Endothelial cell of umbilical vein (primary cell): Measurements from ENCODE around the gene TBX22. TPM values are rescaled to one million over a fixed set of nuclear protein-coding genes. Genes with fewer than 3 reads are reported as not detected.

Source experiments
- BruUV-seq: library from RNA; stranded (reverse); fragments of 400-500 nt; replicated peaks from 2 replicates; lab custom pipeline; 2021; lab: Mats Ljungman, UMichigan
- CTCF ChIA-PET: fragments of 300-600, 350-600 bp; sonication (Branson Sonifier 250); formaldehyde crosslinking; loops from one replicate; lab custom pipeline; 2021; ENCODE audit warnings: antibody characterized with exemption, inconsistent platforms; lab: Charles Lee
- POLR2A ChIA-PET: fragments of 300-600, 350-600 bp; sonication (Branson Sonifier 250); formaldehyde crosslinking; loops from one replicate; lab custom pipeline; 2021; ENCODE audit warnings: antibody characterized with exemption, inconsistent platforms; lab: Charles Lee
- DNase-seq: peaks from one replicate; pipeline ENCODE4 v3.0.0-alpha.2; 2011; ENCODE audit warnings: low read depth, low spot score
- FAIRE-seq: peaks from 2 replicates; lab custom pipeline; 2011; peaks lifted over from hg19 to GRCh38; lab: Jason Lieb, UNC
- H2AFZ ChIP-seq: 2 replicates; pipeline ENCODE4 v1.6.0; 2012; ENCODE audit warnings: low read depth, low read length, control low read depth, inconsistent platforms
- H3K27ac ChIP-seq: 2 replicates; pipeline ENCODE4 v1.5.1; 2011; ENCODE audit warnings: low read depth, mild to moderate bottlenecking, control low read depth, low read length, moderate library complexity; ENCODE audit not compliant: insufficient read depth
- H3K27me3 ChIP-seq, 2 experiments: 2 replicates each; pipeline versions ENCODE4 v1.6.0 to v1.6.1; 2011; ENCODE audit warnings: low read length in 2 of 2, mixed read lengths in 1 of 2; ENCODE audit not compliant: control insufficient read depth in 2 of 2, insufficient read depth in 2 of 2
- H3K36me3 ChIP-seq, 2 experiments: 2 replicates in 1 of 2; 3 replicates in 1 of 2; pipeline ENCODE4 v1.5.1; 2011; ENCODE audit warnings: low read length in 2 of 2, mild to moderate bottlenecking in 1 of 2, moderate library complexity in 1 of 2; ENCODE audit not compliant: control insufficient read depth in 2 of 2, insufficient read depth in 2 of 2; ENCODE audit errors: extremely low read depth in 1 of 2
- H3K4me1 ChIP-seq: 3 replicates; pipeline ENCODE4 v1.5.1; 2011; ENCODE audit warnings: mild to moderate bottlenecking, low read length; ENCODE audit not compliant: control insufficient read depth, insufficient read depth; ENCODE audit errors: extremely low read depth
- H3K4me2 ChIP-seq: 2 replicates; pipeline ENCODE4 v1.6.1; 2011; ENCODE audit warnings: low read length, control low read depth, mixed read lengths; ENCODE audit not compliant: insufficient read depth
- H3K4me3 ChIP-seq, 3 experiments: fragments of 200-600 bp in 1 of 3; sonication (generic), shearing (Covaris generic) in 1 of 3; replicated peaks in 1 of 3; 2 replicates each; pipeline ENCODE4 v1.5.1; 2011 to 2016; ENCODE audit warnings: control low read depth in 3 of 3, low read length in 3 of 3, mild to moderate bottlenecking in 2 of 3, inconsistent platforms in 1 of 3, low read depth in 1 of 3, moderate library complexity in 1 of 3; ENCODE audit not compliant: insufficient read depth in 1 of 3
- H3K79me2 ChIP-seq: 2 replicates; pipeline ENCODE4 v1.6.0; 2012; ENCODE audit warnings: low read length, inconsistent platforms; ENCODE audit not compliant: control insufficient read depth, insufficient read depth
- H3K9ac ChIP-seq: replicated peaks from 2 replicates; pipeline ENCODE3; 2011; ENCODE audit warnings: low read length, control low read depth; ENCODE audit not compliant: insufficient read depth; ENCODE audit errors: extremely low read depth
- H3K9me1 ChIP-seq: replicated peaks from 3 replicates; pipeline ENCODE4 v1.6.0; 2011; ENCODE audit warnings: mild to moderate bottlenecking, low read length; ENCODE audit not compliant: control insufficient read depth, insufficient read depth; ENCODE audit errors: extremely low read depth
- H3K9me3 ChIP-seq: replicated peaks from 2 replicates; pipeline ENCODE4 v1.5.1; 2012; ENCODE audit warnings: low read length, inconsistent platforms; ENCODE audit not compliant: control insufficient read depth, insufficient read depth
- H4K20me1 ChIP-seq: replicated peaks from 2 replicates; pipeline ENCODE3; 2011; ENCODE audit warnings: mild to moderate bottlenecking, low read length; ENCODE audit not compliant: control insufficient read depth, insufficient read depth; ENCODE audit errors: extremely low read depth
- EZH2 ChIP-seq: IDR thresholded peaks from 2 replicates; pipeline ENCODE4 v1.6.1; 2012; ENCODE audit warnings: borderline replicate concordance, low read depth, mild to moderate bottlenecking, moderate library complexity, low read length, inconsistent platforms; ENCODE audit not compliant: severe bottlenecking
- FOS ChIP-seq: IDR thresholded peaks from 2 replicates; pipeline ENCODE4 v1.6.1; 2011; ENCODE audit warnings: mild to moderate bottlenecking, low read length, moderate library complexity, borderline replicate concordance; ENCODE audit not compliant: insufficient read depth
- GATA2 ChIP-seq: IDR thresholded peaks from 2 replicates; pipeline ENCODE4 v1.7.0; 2011; ENCODE audit warnings: low read depth, mild to moderate bottlenecking, moderate library complexity, mixed read lengths, low read length; ENCODE audit not compliant: insufficient read length, insufficient read depth
- JUN ChIP-seq: IDR thresholded peaks from 2 replicates; pipeline ENCODE4 v1.6.1; 2011; ENCODE audit warnings: borderline replicate concordance, low read depth; ENCODE audit not compliant: insufficient read length, insufficient read depth
- MYC ChIP-seq: IDR thresholded peaks from one replicate; pipeline ENCODE4 v1.6.1; 2011; ENCODE audit warnings: mild to moderate bottlenecking, low read depth, low read length
- POLR2A ChIP-seq: IDR thresholded peaks from 2 replicates; pipeline ENCODE4 v1.6.1; 2012; ENCODE audit warnings: low read depth, mild to moderate bottlenecking, control low read depth, low read length
- POLR2AphosphoS5 ChIP-seq: IDR thresholded peaks from 2 replicates; pipeline ENCODE4 v1.6.1; 2012; ENCODE audit warnings: low read depth, mild to moderate bottlenecking, control low read depth, low read length, moderate library complexity; ENCODE audit not compliant: insufficient read depth
- dilution Hi-C: fragments of 300-500 bp; cut with MboI; formaldehyde crosslinking; loops from one replicate; pipeline ENCODE4 v1.15.0; 2019; ENCODE audit warnings: low sequenced_read_pairs; ENCODE audit not compliant: extremely low pct_ligation_motif_present
- intact Hi-C: fragments of 100-400 bp; cut with micrococcal nuclease; formaldehyde crosslinking; loops from one replicate; pipeline ENCODE4 v1.10.0; 2022
- polyA plus RNA-seq, 4 experiments: library from polyadenylated mRNA; depleted of rRNA in 3 of 4; stranded (reverse) in 3 of 4; unstranded in 1 of 4; fragments of >200 nt; gene quantifications; 2 replicates each; pipeline versions ENCODE4 v1.2.1 to v1.2.3, GENCODE V29; 2011 to 2012; ENCODE audit warnings: missing spikeins in 1 of 4
- total RNA-seq: library from RNA; stranded (reverse); gene quantifications from 2 replicates; pipeline ENCODE4 v1.2.3, GENCODE V29; 2021
- TF ChIP-seq, protein P1 (sequence below): IDR thresholded peaks from 2 replicates; pipeline ENCODE4 v1.6.1; 2011; ENCODE audit not compliant: insufficient read depth, insufficient read length
- TF ChIP-seq, protein P2 (sequence below), 2 donors: IDR thresholded peaks; 1 replicate in 1 of 2; 2 replicates in 1 of 2; pipeline ENCODE4 v1.5.1; 2011; ENCODE audit warnings: low read length in 2 of 2, mild to moderate bottlenecking in 2 of 2, moderate library complexity in 2 of 2, control low read depth in 1 of 2, inconsistent platforms in 1 of 2, low read depth in 1 of 2; ENCODE audit not compliant: insufficient read depth in 1 of 2; ENCODE audit errors: extremely low read depth in 1 of 2

Gene TBX22
- total and polyA plus RNA-seq, 2 donors (not counting 3 experiments of a cell fraction or from before 2014, with no cell fraction given) = not detected

DNA sequence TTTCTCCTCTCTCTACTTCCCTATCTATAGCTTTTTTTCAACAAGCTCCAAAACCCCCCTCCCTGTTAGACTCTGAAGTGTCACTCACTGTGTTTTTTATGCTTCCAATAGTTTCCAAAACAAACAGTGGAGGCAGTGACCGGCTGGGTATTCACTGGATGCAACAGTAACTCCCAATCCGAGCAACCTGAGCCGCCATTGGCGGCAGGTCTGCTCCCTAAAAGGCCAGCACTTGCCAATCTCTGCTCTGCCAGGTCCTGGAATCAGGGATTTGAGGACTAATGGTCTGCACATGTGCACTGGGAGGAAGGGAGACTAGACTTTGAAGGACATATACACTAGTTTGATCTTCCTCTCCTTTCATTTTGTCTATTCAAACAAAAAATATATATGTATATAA is 7.1 kb downstream of the TBX22 start:
- Histone ChIP-seq H3K4me2 (no peak overlapping the region), H3K9me3 (no peaks in the 10 kb centered on the region), H3K27ac (no peak overlapping the region), H3K27me3 (no peaks in the 10 kb centered on the region), H3K9ac (no peak overlapping the region), H3K79me2 (no peaks in the 10 kb centered on the region), H3K4me3 (no peak overlapping the region), H2AFZ (no peak overlapping the region), H3K9me1 (no peaks in the 10 kb centered on the region), H3K36me3 (no peaks in the 10 kb centered on the region), H3K4me1 (no peaks in the 10 kb centered on the region), H4K20me1 (no peaks in the 10 kb centered on the region)
- DNase-seq = no peak
- dilution Hi-C loops (no loop called here), intact Hi-C loops (no loop called here)
- FAIRE-seq = no peak
- CTCF ChIA-PET = no interaction called here
- POLR2A ChIA-PET = no interaction called here
- TF ChIP-seq, protein P1, sequence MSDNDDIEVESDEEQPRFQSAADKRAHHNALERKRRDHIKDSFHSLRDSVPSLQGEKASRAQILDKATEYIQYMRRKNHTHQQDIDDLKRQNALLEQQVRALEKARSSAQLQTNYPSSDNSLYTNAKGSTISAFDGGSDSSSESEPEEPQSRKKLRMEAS = no peak
- TF ChIP-seq POLR2A (no peak), FOS (no peak), POLR2AphosphoS5 (no peak), GATA2 (no peak), MYC (no peak), JUN (no peak), EZH2 (no peak)
- TF ChIP-seq, protein P2, sequence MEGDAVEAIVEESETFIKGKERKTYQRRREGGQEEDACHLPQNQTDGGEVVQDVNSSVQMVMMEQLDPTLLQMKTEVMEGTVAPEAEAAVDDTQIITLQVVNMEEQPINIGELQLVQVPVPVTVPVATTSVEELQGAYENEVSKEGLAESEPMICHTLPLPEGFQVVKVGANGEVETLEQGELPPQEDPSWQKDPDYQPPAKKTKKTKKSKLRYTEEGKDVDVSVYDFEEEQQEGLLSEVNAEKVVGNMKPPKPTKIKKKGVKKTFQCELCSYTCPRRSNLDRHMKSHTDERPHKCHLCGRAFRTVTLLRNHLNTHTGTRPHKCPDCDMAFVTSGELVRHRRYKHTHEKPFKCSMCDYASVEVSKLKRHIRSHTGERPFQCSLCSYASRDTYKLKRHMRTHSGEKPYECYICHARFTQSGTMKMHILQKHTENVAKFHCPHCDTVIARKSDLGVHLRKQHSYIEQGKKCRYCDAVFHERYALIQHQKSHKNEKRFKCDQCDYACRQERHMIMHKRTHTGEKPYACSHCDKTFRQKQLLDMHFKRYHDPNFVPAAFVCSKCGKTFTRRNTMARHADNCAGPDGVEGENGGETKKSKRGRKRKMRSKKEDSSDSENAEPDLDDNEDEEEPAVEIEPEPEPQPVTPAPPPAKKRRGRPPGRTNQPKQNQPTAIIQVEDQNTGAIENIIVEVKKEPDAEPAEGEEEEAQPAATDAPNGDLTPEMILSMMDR (IDR thresholded peaks at IDR 0.05; ENCODE audit: extremely low read depth in 1 of 2, insufficient read depth in 1 of 2, low read depth in 1 of 2, low read length in 2 of 2) = no peak
- BruUV-seq = no TSS peak
